HG02798 (cell line): Measurements from ENCODE around the gene CKAP2L.
A peak's percentile ranks its signal among the peaks of the same experiment; 100 is the strongest.

ENCODE experiments used
- ATAC-seq: cut with Tn5 transposase; IDR thresholded peaks from one replicate; pipeline ENCODE4 v1.9.1; 2021; ENCODE audit warnings: mild to moderate bottlenecking; ENCODE audit not compliant: unreplicated experiment, poor library complexity

Gene CKAP2L

GRCh38 chr2:112764071-112765044 is at the start of gene CKAP2L:
TSS of gene CKAP2L (minus strand) at chr2:112764609. CDS start at chr2:112764598, 11 bp downstream.
- peak; percentile 99 for ATAC-seq

GRCh38 chr2:112813280-112813966 is 49.0 kb upstream of the CKAP2L start:
- no peak for ATAC-seq

DNA sequence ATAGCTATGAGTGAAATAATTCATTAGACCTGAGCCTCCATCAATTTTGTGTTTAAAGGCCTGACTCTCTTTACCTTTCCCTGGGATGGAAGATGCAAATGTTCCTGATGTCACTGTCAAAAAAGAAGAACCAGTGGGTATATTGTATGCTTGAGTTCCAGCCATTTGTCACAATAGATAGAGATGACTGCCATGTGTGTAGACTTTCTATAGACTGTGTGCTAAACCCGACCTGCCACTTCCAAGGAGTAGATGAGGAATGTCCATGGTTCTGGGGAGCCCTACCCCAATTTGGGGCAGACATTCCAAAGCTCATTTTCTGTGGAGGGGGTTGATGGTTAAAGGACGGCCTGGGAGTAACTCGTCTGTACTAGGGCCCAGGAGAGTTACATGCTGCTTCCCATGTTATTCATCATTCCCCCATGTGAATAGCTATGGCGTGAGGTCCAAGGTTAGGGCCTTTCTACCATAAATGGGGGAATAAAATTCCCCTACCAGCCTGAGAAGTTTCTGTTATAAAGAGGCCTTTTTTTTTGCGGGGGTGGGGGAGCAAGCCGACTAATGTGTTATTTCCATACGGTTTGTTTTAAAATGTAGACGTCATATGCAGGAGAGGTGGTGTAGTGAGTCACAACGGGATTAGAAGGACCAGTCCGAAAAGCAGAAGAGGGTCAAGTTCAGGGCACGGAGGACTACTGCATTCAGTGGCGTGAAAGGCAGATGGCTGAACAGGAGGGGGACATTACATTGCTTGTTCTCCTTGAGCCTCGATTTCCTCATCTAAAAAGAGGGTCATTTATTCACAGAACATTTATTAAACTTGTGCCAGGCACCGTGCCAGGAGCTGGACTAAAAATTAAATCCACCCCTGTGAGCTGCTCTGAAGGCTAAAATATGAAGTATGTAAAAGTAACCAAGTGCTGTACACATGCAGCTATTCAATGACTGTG is 48.2 kb upstream of the CKAP2L start:
- peak; percentile 60 for ATAC-seq

GRCh38 chr2:112811841-112812306 is 47.5 kb upstream of the CKAP2L start:
- no peak for ATAC-seq

- no peak for ATAC-seq
Measured at GRCh38 chr2:112811276-112811831, 46.9 kb upstream of the CKAP2L start.

- no peak for ATAC-seq
Measured at GRCh38 chr2:112809112-112809511, 44.7 kb upstream of the CKAP2L start.

DNA sequence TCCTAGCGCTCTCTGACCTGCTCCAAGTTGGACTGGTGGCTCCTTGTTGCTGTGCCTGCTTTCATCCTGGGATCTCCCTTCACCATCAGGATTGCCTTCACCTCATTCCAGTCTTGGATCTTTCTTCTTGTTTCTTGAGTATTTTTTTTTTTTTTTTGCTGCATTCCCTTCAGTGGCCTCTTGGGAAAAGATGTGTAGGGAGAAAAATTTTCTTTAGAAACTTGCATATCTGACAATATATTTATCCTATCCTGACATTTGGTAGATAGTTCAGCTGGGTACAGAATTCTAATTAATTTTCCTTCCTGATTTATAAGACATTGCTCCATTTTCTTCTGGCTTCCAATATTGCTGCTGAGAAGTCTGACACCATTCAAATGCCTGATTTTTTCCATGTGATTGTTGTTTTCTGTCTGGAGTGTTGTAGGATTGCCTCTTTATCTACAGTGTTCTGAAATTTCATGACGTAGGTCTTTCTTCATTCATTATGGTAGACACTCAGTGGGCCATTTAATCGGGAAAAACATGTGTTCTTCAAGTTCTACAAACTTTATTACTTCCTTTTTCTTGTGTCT is 42.9 kb upstream of the CKAP2L start:
- no peak for ATAC-seq

DNA sequence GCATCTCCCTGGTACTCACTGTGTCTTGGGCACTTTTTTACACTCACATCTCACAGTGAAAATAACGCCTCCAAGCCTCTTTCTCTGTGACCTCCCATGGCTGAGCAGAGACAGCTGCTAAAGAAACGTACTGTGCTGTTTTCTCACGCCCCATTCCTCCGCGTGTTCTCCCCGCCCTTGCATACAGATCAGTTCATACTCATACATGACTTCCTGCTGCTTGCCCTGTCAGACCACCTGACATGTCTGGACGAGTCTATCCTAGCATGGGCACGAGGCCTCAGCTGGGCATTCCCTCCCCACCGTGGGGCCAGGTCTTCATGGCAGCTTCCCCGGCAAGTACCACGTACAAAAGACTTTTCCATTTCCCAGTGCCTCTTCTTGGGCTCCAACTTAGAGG is 41.1 kb upstream of the CKAP2L start:
- peak; percentile 78 for ATAC-seq

DNA sequence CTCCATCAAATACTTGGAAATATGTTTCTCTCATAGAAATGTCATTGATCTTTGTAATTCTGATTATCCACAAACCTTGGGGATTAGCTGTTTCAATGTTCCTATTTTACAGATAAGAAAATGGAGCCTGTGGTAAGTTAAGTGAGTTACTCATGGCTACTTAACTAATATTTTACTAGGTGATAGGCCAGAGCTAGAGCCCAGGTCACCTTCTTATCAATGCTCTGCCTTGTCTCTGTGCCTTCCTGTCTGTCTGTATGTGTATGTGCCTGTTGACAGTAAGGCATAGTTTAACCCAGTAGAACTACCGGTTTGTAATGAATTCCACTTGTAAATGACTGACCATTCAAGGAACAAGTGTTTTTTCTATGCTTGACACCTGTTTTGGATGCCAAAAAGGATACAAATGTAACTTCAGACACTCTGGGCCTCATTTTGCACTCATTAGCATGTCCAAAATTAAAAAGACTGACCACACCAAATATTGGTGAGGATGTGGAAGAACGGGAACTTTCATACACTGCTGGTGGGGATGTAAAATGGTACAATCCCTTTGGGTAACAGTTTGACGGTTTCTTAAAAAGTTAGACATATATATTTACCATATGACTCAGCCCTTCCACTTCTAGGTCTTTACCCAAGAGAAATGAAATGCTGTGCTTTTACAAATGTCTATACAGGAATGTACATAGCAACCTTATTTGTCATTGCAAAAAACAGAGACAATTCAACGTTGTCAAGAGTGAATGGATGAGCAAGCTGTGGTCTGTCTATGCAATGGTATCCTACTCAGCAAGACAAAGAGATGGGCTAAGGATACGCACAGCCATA is 39.5 kb upstream of the CKAP2L start:
- ATAC-seq: peak; percentile 42

- ATAC-seq: no peak
Measured at GRCh38 chr2:112800881-112801583, 36.6 kb upstream of the CKAP2L start.

DNA sequence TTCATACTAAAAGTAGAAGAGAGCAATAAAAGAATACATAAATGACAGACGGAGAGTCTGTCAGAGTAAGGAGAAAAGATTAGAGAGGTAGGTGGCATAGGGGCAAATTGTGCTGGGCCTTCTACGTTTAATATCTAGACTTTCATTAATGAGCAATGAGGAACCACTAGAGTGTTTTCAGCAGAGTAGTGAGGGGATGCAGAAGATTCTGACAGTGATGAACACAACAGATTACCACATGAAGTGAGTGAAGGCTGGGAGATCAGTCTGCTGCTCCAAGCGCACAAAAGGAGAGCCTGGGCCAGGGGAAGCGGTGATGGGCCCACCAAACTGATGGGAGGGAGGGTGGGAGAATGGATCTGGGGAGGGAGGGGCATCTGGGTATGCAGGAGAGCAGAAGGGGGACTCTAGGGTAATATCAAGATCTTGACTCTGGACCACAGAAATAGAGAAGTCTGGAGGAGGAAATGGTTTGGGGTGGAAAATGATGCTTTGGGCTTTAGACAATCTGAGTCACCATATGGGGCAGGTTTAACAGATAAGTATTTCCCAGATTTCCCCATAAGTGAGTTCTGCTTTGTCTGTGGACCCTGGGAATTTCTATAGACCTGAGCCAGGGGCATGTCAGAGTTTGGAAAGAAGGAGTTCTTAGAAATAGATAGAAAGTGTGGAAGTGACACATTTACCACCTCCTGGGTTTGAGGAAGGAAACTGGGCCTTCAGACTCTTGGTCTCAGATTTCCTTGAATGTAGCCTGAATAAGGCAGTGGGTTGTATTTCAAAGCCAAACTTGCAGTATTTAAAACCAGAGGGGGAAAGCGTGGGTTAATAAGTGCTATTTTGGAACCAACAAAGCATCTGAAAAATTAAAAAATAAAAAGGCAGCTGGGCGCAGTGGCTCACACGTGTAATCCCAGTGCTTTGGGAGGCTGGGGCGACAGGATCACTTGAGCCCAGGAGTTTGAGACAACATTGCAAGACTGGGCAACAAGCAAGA is 34.9 kb upstream of the CKAP2L start:
- no peak for ATAC-seq

DNA sequence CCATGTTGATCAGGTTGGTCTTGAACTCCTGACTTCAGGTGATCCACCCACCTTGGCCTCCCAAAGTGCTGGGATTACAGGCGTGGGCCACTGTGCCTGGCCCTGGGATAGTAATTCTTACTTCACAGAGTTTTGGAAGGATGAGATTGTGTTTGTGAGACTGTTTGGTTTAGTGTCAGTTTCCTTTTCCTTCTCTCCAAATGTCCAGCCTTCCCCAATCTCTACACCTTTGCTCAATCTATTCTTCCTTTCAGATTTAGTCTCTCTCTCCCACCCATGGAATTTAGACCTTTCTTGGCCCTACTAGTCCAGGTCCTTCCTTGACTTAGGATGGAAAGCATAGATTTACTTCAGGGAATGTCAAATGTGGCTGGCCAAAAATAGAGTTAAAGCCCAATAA is 32.1 kb upstream of the CKAP2L start:
- ATAC-seq: no peak

DNA sequence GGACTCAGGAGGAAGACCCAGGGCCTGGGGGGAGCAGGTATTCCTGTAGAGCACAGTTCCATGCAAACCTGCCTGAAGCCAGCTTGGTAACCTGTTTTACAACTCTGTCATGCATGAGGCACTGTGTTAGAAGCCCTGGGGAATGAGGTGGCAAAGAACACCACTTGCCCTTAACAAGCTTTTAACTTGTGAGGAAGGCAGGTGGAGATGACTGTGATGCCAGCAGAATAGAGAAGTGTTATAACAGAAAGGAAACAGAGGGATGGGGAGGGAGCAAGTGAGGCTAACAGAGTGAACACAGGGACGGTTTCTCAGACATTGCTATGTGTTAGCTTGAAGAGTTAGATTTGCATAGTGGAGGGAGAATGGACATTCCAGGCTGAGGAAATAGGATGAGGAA is 31.4 kb upstream of the CKAP2L start:
- ATAC-seq: no peak

DNA sequence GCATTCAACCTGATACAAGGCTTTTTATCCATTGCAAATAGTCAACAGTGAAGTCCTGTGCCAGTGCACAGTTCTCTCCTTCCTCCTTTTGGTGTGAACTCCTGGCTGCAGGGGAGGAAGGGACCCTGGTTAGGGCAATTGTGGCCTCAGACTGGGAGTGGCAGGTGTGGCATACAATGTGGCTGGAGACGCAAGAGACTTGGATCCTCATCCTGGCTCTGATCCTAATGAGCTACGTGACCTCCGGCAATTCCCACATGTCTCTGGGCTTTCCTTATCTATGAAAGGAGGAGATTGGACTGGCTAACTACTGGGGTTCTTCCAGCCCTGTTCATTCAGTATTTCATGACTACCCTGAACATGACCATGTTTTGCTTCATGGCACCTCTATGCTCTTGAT is 30.4 kb upstream of the CKAP2L start:
- ATAC-seq: no peak

- peak; percentile 71 for ATAC-seq
Measured at GRCh38 chr2:112794131-112794733, 29.8 kb upstream of the CKAP2L start.

- ATAC-seq: no peak
Measured at GRCh38 chr2:112793449-112793978, 29.1 kb upstream of the CKAP2L start.
